ENCODE results near the gene HOXB4. TPM values are rescaled to one million over a fixed set of nuclear protein-coding genes. Genes with fewer than 3 reads are reported as not detected.
A peak's percentile ranks its signal among the peaks of the same experiment; 100 is the strongest.

Gene HOXB4
- total and polyA plus RNA-seq, 12 donors, result 1.7 to 9.8 (median 3.4) TPM

DNA sequence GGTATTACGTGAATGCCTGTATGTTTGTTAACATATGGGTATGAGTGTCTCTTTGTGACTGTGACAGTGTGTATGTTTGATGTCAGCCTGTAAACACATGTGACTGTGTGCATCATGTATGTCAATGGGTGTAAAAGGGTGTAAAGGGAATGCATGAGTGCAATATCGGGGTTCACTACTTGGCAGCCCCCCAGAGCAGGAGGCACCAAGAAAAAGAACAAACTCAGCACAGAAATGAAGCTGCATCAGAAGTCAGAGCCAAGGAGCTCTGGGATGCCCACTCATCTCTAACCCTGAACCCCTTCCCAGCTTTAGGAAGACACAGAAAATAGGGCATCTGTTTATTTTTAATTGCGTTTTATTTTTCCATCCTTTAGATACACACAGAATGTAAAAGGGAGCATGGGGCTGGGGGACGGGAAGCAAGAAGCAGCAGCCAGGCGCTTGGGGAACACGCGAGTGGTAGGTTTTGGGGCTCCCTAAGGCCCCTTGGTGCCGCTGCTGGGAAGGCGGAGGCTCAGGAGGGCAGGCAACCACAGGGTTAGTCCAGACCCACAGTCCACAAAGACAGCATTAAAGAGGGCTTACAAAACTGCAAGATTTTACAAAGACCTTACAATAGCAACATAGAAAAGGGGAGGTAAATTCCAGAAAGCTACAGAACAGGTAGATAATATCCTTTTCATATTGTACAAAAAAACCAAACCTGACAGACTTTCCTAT lies 28.9 kb upstream of the HOXB4 start:
- Histone ChIP-seq H3K4me3 (no peak overlapping the region), H3K4me1 (replicated peaks in 1 of 2) (peaks cover 3 to 26% of the 10 kb centered on the region in 2 donors), H3K27ac (no peak overlapping the region), H3K36me3 (replicated peaks in 1 of 2) (no peaks in the 10 kb centered on the region), H3K9me3 (replicated peaks in 1 of 3) (no peaks in the 10 kb centered on the region), H3K27me3 (no peaks in the 10 kb centered on the region)
- intact Hi-C loops (cut with DNase I), result no loop called here
- no peak for DNase-seq
- TF ChIP-seq, protein P1, sequence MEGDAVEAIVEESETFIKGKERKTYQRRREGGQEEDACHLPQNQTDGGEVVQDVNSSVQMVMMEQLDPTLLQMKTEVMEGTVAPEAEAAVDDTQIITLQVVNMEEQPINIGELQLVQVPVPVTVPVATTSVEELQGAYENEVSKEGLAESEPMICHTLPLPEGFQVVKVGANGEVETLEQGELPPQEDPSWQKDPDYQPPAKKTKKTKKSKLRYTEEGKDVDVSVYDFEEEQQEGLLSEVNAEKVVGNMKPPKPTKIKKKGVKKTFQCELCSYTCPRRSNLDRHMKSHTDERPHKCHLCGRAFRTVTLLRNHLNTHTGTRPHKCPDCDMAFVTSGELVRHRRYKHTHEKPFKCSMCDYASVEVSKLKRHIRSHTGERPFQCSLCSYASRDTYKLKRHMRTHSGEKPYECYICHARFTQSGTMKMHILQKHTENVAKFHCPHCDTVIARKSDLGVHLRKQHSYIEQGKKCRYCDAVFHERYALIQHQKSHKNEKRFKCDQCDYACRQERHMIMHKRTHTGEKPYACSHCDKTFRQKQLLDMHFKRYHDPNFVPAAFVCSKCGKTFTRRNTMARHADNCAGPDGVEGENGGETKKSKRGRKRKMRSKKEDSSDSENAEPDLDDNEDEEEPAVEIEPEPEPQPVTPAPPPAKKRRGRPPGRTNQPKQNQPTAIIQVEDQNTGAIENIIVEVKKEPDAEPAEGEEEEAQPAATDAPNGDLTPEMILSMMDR (IDR thresholded peaks at IDR 0.05), result no peak
- TF ChIP-seq POLR2A (IDR thresholded peaks at IDR 0.05), result no peak
- 87 to 94% (median 91%) methylated on average over 9 of the region's 9 CpGs for WGBS, 4 donors

DNA sequence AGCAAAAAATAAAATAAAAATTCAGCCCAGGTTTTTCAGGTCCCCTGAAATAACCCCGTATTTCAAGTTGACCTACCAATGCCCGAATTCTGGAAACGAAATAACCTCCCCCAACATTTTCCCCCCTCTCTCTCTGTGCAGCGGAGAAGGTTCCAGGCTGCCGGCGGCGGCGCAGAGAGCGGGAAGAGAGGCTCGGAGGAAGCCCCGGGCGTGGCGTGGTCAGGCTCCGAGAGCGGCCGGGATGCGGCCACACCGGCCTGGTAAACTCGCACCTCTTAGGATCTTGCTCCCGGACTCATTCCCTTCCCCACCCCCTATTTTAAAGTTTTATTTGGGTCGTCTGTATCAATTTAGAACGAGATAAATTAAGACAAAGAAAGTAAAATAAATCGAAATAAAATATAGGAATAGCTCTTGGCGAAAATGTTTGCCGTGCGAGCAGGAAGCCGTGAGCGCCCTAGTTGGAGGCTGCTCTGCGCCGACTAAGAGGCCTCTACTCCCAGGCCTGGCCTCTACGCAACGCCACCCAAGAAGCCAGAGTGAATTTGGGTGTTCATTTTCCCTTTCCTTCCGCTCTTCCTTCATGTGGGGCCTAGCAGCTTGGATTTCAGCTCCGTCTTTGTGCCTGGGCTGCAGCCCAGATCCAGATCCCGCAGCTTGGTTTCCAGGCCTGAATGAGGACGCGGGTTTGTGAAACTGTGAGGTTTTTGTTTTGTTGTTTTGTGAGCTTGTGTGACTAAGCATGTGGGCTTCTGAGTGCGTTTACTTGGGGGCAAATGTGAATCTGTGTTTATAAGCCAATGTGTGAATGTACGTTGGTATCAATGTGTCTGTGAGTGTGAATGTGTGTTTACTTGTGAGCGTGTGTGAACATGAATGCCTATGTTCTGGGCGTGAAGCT lies 28.1 kb upstream of the HOXB4 start:
- WGBS, 4 donors, result 77 to 85% (median 82%) methylated on average over 41 of the region's 41 CpGs
- intact Hi-C loops (cut with DNase I), result no loop called here
- no peaks in the 10 kb centered on the region for H3K27me3 ChIP-seq
- no peak overlapping the region for H3K4me3 ChIP-seq
- no peaks in the 10 kb centered on the region for H3K9me3 ChIP-seq (replicated peaks in 1 of 3)
- DNase-seq, result no peak
- H3K4me1 ChIP-seq (replicated peaks in 1 of 2), result peaks cover 3 to 24% of the 10 kb centered on the region in 2 donors
- H3K36me3 ChIP-seq (replicated peaks in 1 of 2), result no peaks in the 10 kb centered on the region
- no peak overlapping the region for H3K27ac ChIP-seq
- TF ChIP-seq, protein P1 (IDR thresholded peaks at IDR 0.05), result no peak
- TF ChIP-seq POLR2A (IDR thresholded peaks at IDR 0.05), result no peak

DNA sequence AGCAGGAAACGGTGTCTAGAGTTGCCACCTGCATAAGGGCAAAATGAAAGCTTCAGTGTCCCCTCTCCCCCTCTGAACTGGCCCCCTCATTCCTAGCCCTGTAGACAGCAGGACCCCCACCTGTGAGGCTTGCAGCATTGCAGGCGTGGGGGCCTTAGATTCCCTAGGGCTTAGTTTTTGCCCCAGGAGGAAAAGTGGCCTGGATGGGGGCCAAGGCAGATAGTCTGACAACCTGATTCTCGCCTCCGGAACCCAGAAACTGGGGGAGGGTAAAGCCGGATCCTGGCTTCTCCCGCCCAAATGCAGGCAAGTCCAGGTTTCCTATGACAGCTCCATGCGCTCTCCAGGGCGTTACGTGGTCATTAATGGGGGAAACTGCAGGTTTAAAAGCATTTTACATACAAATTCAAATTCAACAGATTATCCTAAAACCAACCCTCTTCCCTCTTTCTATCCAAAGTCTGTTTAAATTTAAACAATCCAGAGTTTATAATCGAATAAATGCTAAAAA lies 27.3 kb upstream of the HOXB4 start:
- no peak for TF ChIP-seq POLR2A (IDR thresholded peaks at IDR 0.05)
- TF ChIP-seq, protein P1 (IDR thresholded peaks at IDR 0.05), result no peak
- DNase-seq, result no peak
- H3K36me3 ChIP-seq (replicated peaks in 1 of 2), result no peaks in the 10 kb centered on the region
- peak overlapping the region in 1 of 4 donors; percentile 70 for H3K4me3 ChIP-seq
- WGBS, 4 donors, result 52 to 84% (median 62%) methylated on average over 9 to 10 of the region's 10 CpGs
- no peaks in the 10 kb centered on the region for H3K27me3 ChIP-seq
- H3K27ac ChIP-seq, result peak overlapping the region in 3 of 5 donors; percentile 38 to 87 (median 70)
- no peaks in the 10 kb centered on the region for H3K9me3 ChIP-seq (replicated peaks in 1 of 3)
- peaks cover 3 to 24% of the 10 kb centered on the region in 2 donors for H3K4me1 ChIP-seq (replicated peaks in 1 of 2)
- intact Hi-C loops (cut with DNase I), result no loop called here

DNA sequence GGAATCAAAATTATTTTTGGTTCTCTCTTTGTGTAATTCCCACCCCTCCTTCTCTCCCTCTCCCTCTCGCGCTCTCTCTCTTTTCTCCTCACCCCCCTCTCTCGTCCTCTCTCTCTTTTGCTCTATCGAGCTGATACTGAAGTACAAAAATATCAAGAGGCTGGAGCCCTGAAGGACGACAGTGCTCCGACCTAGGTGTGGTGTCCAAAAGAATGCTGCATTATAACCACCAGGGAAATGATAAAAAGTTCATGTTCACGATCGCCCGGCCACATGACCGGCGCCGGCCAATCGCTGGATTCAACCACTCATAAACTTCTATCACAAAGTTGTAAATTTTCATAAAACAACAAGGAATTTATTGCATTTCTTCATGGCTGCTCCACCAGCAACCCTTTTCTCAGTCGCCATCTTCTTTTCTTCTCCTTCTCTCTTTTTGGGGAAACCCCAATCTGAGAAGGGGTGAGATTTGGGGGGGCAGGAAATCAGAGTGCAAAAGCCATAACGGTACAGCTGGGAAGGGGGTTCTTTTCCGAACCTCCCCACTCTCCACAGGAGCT lies 26.7 kb upstream of the HOXB4 start, which contains the start of gene HOXB6:
Gene HOXB6, minus strand, starts transcription at position 217 of the 560 bp plus-strand sequence. CDS start 6,836 bp downstream, outside the sequence.
- peak within 1 kb of the TSS in 3 of 4 donors; percentile 1 to 70 (median 11) for H3K4me3 ChIP-seq
- 9 to 30% (median 16%) methylated on average over 16 of the region's 16 CpGs for WGBS, 4 donors
- H3K36me3 ChIP-seq (replicated peaks in 1 of 2), result no peaks in the 10 kb centered on the region
- H3K9me3 ChIP-seq (replicated peaks in 1 of 3), result no peaks in the 10 kb centered on the region
- TF ChIP-seq, protein P1 (IDR thresholded peaks at IDR 0.05), result peak in 2 of 6 experiments; percentile 27 to 28
- peak; percentile 36 to 79 for TF ChIP-seq POLR2A (IDR thresholded peaks at IDR 0.05)
- peaks cover 2 to 24% of the 10 kb centered on the region in 2 donors for H3K4me1 ChIP-seq (replicated peaks in 1 of 2)
- H3K27ac ChIP-seq, result peak within 1 kb of the TSS; percentile 21 to 87 (median 55)
- peak in 5 of 7 donors; percentile 52 to 82 (median 72) for DNase-seq
- no peaks in the 10 kb centered on the region for H3K27me3 ChIP-seq
- intact Hi-C loops (cut with DNase I), result no loop called here

Data from adrenal gland (tissue), 12 donors.